ENCODE measurements around the gene PHTF2.
"Not testable (repeated sequence)": the region's sequence is repeated elsewhere in the genome, so short reads cannot be mapped to it uniquely, and the experiment has no call there.

The PHTF2 gene

DNA sequence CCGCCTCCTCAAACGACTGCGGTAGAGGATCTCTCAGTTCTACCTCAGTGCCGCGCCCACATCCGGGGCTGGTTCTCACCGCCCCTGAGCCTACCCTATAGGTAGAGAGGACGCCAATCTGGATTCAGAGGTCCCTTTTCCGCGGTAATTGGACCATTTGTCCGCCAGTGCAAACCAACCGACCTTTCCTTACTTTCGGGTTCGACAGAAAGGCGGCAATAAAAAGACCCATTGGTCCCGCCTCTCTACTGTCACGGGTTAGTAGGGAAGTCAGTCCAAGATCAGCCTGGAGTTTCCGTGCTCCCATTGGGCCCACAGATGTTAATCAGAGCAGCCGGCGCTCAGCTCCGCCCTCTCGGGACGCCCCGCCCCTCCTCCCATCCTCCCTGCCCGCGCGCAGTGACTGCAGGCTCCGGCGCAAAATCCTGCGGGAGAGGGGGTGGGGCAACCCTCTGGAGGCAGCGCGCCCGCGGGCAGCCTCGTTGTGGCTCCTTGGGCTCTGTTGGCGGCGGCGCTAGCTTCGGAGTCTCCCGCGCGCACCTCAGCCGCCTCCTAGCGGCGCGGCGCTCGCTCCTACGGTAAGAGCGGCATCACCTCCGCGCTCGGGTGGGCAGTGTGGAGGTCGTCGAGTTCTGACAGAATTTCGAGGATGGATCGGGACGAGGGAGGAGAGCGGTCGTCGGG, at the start of gene PHTF2, which contains the start of gene TMEM60:
TSS of gene PHTF2 (plus strand) at position 380 of the 684 bp plus-strand sequence.
TSS of gene TMEM60 (minus strand) at position 41 of the 684 bp plus-strand sequence. CDS start 4,061 bp downstream, outside the sequence.
- peak; percentile 100 for DNase-seq

DNA sequence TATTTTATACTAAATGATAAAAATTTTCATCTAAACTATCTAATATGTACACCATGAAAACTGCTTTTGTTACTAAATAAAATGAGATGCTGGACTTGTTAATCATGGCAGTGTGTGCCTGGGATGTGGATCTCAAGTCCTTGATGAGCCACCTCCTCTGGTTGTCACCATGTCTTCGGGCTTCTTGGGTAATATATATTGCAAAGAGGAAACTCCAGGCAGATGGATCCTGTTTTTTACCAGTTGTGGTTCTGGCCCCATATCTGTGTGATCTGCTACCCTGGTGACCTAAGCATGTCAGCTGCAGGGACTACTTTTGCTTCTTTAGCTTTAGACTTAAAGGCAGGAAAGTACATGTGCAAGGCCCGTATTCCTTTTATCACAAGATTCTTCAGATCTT, 46.6 kb upstream of the PHTF2 start:
- no peak for DNase-seq

DNA sequence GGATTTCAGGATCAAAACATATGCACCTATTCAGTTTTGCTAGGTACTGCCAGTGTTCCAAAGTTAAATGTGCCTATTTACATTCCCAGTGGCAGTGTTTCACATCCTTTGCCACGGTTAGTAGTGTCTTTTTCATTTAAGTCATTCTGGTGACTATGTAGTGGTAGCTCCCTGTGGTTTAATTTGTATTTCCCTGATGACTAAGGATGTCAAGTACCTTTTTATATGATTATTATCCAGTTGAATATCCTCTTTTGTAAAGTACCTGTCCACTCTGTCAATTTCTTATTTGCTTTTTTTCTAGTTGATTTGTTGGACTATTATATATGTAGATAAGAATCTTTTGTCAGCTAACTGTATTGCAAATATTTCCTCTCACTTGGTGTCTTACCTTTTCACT, 45.4 kb upstream of the PHTF2 start:
- no peak for DNase-seq

DNA sequence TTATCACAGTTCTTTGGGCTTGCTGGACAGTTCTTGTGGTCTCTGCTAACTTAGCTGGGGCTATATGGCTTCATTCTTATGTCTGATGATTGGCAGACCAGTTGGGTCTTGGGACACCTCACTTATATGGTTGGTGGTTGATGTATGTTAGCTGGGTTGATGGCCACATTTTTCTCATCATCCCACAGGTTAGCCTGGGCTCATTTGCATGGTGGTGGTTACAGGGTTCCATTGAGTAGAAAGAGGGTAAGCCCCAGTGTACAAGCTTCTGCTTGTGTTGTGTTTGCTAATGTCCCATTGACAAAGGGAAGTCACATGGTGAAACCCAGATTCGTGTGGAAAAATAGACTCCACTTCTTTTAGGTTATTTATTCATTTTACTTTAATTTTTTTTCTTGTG, 41.0 kb upstream of the PHTF2 start:
- peak in 1 of 2 experiments; percentile 47 for DNase-seq

DNA sequence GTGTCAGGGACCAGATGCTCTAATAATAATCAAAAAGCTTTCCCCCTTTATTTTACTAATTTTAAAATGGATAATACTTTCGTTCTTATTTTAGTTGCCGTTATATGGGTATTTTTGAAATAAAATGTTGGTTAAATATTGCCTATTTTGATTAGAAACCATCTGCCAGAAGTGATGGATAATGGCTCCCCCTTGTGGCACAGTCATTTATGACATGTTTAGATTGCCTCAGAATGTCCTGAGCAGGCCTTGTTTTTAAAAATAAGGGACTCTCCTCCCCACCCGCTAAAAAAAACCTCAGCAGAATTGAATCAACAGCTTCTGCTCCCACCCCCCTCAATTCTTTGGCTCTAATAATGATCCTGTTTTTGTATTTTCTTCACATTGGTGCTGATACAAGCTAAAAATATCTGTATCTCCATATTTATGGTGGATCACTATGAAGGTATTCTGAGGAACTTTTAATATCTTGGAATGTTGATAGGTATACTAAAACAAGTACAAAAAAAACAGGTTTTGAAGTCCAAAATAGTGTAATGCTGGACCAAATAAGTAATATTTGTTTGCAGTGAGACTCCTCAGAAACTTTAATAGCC, 39.2 kb upstream of the PHTF2 start:
- DNase-seq = peak in 1 of 2 experiments; percentile 77

DNA sequence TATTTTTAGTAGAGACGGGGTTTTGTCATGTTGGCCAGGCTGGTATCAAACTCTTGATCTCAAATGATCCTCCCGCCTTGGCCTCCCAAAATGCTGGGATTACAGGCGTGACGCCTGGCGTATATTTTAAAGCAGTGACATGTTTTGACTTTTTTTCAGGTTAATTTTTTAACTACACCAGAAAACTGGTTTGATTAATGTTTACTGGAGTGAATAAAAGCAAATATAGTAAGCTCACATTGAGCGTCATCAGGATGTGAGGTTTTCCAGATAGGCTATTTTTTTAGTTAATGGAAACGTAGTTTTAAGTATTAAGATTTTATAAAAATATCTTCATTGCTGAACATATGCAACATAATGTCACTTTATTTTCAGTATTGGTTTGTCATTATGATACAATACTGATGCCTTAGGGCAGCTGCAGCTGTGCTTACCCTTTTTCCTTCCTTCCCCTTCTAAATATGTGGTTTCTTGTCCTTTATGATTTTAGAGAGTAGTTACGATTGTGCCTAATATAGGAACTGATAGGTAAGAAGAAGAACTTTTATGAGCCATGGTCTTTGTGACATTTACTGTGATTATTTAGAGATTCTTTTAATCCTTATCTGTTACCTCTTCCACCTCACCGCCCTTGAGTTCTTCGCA, 37.6 kb upstream of the PHTF2 start:
- DNase-seq = no peak

DNA sequence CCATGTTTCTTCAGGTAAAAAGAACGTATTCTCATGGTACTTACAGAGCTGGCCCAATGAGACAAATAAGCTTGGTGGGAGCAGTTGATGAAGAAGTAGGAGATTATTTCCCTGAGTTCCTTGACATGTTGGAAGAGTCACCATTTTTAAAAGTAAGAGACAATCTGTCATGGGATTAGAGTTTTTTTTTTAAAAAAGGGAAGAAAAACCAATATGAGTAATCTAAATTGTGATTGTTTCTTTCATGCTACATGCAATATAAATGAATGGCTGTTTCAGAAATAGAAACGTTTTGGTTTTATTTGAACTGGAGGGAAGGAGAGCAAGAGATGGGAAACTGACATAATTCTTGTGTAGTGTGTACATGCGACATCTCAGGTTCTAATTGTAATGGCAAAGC, 33.1 kb upstream of the PHTF2 start:
- no peak for DNase-seq

DNA sequence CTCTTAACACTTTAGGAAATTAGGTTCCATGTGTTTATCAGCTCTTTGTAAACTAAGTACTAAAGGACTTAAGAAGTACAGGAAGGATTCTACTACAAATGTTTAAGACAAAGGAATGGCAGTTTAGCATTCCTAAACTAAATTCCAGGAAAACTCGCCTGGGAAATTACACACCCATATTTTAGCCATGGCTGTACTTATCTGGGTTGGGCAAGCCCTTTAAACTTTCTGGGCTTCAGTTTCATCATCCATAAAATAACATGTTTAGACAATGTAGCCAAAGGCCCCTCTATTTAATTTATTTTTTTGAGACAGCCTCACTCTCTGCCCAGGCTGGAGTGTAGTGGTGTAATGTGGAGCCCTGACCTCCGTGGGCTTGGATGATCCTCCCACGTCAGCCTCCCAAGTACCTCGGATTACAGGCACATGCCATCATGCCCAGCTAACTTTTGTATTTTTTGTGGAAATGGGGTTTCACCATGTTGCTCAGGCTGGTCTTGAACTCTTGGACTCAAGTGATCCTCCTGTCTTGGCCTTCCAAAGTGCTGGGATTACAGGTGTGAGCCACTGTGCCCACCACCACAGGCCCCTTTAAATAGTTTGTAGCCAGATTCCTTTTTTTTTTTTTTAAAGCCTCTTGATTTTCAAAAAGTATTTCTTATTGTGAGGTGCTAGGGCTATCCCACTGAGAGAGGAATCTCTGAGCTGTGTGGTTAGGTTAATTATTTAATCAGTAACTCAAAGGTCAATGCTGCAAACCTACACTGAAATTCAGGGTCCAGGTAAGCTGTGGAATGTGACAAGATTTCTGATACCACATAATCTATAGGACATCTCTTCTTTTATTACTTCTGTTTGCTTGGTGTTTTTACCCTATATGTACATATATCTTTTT, 32.4 kb upstream of the PHTF2 start:
- DNase-seq = no peak

DNA sequence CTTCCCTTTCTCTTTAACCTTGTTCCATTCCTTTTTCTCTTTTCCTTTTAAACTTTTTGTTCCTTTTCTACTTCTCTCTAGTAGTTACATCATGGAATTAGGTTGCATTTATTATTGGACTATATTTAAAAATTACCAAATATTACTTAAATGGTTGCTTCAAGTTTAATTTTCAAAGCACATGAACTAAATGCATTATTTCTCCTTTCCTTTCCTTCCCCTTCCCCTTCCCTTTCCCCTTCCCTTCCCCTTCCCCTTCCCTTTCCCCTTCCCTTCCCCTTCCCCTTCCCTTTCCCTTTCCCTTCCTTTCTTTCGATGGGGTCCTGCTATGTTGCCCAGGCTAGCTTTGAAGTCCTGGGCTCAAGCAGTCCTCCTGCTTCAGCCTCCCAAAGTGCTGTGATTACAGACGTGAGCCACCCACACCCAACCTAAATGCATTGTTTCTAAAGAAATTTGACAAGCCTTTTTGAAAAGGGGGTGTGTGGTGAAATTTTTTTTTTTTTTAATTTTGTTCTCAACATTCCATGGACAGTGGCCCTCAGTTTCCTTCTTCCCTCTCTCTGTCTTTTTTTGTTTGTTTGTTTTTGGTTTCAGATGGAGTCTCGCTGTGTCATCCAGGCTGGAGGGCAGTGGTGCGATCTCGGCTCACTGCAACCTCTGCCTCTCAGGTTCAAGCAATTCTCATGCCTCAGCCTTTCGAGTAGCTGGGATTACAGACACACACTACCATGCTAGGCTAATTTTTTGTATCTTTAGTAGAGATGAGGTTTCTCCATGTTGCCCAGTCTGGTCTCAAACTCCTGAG, 31.6 kb upstream of the PHTF2 start:
- DNase-seq = no peak

DNA sequence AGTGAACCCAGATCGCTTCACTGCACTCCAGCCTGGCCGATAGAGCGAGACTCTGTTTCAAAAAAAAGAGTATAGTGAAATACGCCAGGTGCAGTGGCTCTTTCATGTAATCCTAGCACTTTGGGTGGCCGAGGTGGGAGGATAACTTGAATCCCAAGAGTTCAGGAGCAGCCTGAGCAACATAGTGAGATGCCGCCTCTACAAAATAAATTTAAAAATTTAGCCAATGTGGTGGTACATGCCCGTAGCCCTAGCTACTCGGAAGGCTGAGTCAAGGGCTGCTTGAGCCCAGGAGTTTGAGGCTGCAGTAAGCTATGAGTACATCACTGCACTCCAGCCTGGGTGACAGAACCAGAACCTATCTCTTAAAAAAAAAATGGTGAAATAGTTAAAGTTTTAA, 28.3 kb upstream of the PHTF2 start:
- DNase-seq = no peak

DNA sequence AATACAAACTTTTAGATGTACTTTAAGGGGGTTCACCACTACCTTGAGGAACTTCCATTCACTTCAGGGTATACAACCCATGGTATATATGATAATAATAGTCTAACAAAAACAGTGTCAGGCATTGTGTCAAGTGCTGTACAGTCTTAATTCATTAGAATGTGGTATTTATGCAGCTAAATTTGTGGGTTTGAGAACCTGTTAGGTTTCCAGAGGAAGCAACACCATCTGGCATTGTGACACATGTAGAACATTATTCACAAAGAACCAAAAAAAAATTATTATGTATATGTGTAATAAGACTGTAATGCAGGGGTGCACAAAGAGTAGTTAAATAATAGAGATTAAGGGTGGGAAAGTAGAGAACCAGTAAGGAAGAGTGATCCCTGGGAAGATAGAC, 26.7 kb upstream of the PHTF2 start:
- no peak for DNase-seq

DNA sequence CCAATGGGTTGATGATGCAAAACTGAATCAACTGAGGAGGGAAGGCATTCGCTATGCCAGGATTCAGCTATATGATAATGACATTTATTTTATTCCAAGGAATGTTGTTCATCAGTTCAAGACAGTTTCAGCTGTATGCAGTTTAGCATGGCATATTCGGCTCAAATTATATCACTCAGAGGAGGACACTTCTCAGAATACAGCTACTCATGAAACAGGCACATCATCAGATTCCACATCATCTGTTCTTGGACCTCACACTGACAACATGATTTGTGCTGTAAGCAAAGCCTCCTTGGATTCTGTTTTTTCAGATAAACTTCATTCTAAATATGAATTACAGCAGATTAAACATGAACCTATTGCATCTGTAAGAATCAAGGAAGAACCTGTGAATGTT, 20.0 kb upstream of the PHTF2 start:
- DNase-seq = no peak

DNA sequence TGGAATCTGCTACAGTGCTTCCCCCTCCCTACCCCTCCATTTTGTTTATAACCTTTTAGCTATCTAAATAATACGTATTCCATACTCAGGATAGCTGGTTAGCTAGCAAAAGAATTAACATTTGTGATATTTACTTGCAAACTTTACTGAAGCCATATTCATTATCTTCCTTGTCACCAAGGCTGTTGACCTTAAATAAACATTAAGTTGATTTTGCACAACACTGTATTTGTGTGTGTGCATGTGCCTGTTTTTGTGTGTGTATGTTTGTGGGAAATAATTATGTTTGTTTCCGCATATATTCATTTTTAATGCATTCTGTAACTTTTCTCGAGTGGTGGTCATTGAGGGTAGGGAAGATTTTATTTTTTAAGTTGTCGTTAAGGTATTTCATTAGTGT, 16.2 kb upstream of the PHTF2 start:
- no peak for DNase-seq

DNA sequence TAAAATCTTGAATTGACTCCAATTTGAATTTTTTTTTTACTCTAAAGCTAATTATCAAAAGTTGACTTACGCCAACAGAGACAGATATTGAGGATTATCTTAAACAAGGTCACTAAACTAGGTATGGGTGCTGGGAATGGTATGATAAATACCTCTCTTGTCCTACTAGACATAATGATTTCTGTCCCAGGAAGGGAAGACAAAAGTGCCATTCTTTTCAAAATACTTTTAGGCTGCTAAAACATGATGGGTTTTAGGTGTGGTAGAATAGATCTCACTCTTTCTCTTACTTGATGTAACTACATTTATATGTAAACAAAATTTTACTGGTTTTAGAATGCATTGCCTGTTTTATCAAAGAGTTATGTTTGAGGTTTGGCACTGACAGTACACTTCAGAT, 15.5 kb upstream of the PHTF2 start:
- DNase-seq = no peak

DNA sequence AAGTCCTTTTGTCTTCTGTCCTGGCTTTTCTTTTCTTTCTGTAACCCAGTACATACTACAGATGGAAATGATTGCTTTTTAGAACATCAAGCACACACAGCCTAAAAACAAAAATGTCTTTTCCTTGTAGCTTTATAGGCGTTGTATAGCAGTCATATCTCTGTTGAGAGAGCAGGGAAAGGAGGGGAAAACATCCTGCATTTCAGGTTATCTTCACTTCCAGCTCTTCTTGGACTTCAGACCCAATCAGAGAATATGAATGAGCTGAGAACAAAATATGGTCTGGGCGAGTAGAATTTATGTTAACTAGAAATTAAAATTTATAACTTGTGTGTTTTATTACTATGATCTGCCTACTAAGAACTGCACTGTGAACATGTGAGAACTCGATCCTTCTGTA, 15.0 kb upstream of the PHTF2 start:
- DNase-seq = no peak

DNA sequence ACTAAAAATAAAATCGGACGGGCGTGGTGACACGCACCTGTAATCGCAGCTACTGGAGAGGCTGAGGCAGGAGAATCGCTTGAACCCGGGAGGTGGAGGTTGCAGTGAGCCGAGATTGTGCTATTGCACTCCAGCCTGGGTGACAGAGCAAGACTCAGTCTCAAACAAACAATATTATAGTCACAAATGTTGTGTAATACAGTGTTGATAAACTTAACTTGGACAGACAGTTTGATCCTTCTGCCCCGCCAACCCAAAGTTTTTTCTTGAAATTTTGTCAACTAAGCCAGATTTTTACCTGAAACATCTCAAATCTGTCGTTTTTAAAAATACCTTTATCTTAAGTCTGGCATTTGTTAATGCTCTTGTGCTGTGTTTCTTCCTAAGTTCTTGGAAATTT, 14.1 kb upstream of the PHTF2 start:
- DNase-seq = not testable (repeated sequence)

DNA sequence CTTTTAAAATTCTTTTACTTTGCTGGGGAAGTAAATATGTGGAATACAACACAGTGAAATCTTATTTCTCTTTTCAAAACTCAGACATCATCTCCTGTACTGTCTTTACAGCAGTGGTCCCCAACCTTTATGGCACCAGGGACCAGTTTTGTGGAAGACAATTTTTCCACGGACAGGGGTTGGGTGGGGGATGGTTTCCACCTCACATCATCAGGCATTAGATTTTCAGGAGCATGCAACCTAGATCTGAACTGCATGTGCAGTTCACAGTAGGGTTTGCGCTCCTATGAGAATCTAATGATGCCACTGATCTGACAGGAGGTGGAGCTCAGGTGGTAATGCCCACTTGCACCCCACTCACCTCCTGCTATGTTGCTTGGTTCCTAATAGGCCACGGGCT, 12.6 kb upstream of the PHTF2 start:
- DNase-seq = no peak

DNA sequence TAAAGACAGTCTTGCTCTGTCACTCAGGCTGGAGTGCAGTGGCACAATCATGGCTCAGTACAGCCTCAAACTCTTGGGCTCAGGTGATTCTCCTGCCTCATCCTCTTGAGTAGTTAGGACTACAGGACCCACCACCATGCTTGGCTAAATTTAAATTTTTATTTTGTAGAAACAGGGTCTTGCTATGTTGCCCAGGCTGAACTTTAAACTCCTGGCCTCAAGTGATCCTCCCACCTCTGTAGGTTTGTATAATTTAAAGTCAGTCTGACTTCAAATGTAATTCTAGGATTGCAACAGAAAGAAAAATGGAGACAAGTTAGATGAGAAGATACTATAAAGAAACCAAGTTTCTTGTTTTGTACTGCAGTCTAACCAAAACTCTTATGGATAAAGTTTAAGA, 11.8 kb upstream of the PHTF2 start:
- no peak for DNase-seq

DNA sequence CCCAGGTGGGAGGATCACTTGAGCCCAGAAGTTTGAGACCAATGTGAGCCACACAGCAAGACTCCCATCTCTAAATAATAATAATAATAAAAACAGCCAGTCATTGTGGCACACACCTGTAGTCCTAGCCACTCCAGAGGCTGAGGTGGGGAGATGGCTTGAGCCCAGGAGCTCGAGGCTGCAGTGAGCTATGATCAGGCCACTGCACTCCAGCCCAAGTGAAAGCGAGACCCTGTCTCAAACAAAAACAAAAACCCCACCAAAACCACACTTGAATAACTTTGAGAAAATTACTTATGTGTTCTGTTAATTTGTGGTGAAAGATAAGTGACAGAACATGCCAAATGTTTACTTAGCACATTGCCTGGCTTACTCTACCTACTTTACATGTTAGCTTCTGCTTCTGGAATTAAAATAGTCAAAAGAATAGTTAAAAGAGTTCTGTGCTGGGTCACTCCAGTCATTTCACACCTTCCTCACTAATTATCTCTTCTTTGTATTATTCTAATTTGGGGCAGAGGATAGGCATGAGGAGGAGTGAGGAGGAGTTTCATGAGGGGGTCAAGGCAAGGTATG, 10.2 kb upstream of the PHTF2 start:
- no peak for DNase-seq

DNA sequence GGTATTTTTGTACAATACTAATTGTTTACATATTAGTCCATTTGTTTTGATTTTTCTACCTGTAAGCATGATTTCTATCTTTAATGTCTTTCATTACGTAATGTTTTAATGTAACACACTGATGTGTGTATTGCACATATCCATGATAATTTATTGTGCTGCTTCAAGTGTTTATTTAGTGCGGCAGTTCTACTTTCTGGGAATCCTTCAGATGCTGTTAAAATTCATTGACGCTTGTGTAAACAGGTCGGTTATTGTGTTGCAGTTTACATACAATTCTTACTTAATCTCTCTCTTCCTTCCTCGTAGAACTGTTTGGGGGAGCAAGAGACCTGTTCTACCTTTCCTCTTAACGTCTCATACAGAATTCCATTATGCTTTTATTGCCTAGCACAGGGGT, 7.2 kb upstream of the PHTF2 start:
- no peak for DNase-seq

DNA sequence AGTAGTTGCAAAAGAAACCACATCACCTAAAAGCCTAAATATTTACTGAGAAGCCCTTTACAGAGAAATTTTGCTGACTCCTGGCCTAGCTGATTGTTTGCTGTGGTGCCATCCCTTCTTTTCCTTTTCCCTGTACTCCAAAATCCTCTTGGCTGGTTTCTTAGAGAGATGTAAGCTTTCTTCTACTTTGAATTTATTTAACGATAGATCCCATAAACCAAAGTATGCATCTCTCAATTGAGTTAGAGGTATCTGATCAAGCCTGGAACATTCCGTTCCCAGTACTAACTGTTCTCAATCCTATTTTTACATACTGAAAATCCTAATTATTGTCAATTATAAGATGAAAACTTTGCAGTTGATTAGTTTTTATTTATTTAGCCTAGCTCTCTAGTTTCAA, 6.6 kb upstream of the PHTF2 start:
- DNase-seq = no peak

DNA sequence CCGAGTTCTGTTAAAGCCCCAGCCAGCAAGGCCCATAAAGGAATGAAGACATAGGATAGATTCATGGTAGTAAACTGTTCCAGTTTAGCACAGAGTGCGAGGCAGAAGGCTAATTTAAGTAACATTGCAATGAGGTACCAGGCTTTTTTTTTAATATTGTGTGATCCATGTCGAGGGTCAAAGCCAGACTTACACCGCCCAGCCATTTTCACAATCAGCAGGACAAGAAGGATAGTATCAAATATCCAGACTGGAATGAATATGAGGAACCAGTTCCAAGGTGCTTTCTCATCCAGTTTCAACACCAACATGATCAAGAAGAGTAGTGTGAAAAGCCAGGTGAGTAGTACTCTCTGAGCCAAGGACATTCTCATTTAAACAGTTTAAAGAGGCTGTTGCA, 4.6 kb upstream of the PHTF2 start:
- no peak for DNase-seq

Data from NCI-H526 (cell line).